ENCODE measurements around the gene CTTNBP2. TPM values are rescaled to one million over a fixed set of nuclear protein-coding genes. Genes with fewer than 3 reads are reported as not detected.

CTTNBP2 gene
- total and polyA plus RNA-seq, 2 of the 13 experiments (the other 11 are each of a cell fraction or from before 2014, with no cell fraction given) = not detected

GRCh38 chr7:117808341-117808757 is 64.9 kb downstream of the CTTNBP2 start:
- in situ Hi-C loops (cut with HindIII; ENCODE audit: extremely low pct_ligation_motif_present, low pct_unique_long_range_greater_than_20kb) (no loop called here), intact Hi-C loops (cut with micrococcal nuclease; ENCODE audit: unreplicated experiment) (no loop called here)
- Histone ChIP-seq H4K20me1 (ENCODE audit: insufficient read depth, low read length) (no peaks in the 10 kb centered on the region), H3K4me2 (ENCODE audit: low read depth, low read length) (no peak overlapping the region), H3K79me2 (ENCODE audit: insufficient read depth, low read length) (no peaks in the 10 kb centered on the region), H3K27me3 (ENCODE audit: control insufficient read depth in 1 of 2, insufficient read depth in 2 of 2, low read length in 2 of 2) (no peaks in the 10 kb centered on the region), H3K27ac (ENCODE audit: extremely low read length, insufficient read depth, low read length) (no peak overlapping the region), H3K4me1 (ENCODE audit: insufficient read depth, low read length) (no peaks in the 10 kb centered on the region), H3K9ac (ENCODE audit: insufficient read depth, low read depth, low read length) (no peak overlapping the region), H3K4me3 (replicated peaks in 1 of 3; ENCODE audit: insufficient read depth in 1 of 3, low read depth in 2 of 3, low read length in 3 of 3) (no peak overlapping the region), H3K36me3 (replicated peaks in 1 of 2; ENCODE audit: control insufficient read depth in 1 of 2, insufficient read depth in 2 of 2, low read length in 2 of 2) (no peaks in the 10 kb centered on the region), H2AFZ (ENCODE audit: low read length) (no peak overlapping the region), H3K9me3 (ENCODE audit: low read length) (no peaks in the 10 kb centered on the region)
- BruUV-seq (replicated peaks) = no TSS peak
- POLR2A ChIA-PET = no interaction called here
- WGBS (ENCODE audit: low lambda C conversion rate) = 8% methylated on average over 7 of the region's 7 CpGs
- TF ChIP-seq ZFP1 (CRISPR knock-in tag; IDR thresholded peaks at IDR 0.05) = no peak
- TF ChIP-seq PAX8 (CRISPR knock-in tag; IDR thresholded peaks at IDR 0.05; ENCODE audit: borderline replicate concordance) = no peak
- TF ChIP-seq, protein P1, sequence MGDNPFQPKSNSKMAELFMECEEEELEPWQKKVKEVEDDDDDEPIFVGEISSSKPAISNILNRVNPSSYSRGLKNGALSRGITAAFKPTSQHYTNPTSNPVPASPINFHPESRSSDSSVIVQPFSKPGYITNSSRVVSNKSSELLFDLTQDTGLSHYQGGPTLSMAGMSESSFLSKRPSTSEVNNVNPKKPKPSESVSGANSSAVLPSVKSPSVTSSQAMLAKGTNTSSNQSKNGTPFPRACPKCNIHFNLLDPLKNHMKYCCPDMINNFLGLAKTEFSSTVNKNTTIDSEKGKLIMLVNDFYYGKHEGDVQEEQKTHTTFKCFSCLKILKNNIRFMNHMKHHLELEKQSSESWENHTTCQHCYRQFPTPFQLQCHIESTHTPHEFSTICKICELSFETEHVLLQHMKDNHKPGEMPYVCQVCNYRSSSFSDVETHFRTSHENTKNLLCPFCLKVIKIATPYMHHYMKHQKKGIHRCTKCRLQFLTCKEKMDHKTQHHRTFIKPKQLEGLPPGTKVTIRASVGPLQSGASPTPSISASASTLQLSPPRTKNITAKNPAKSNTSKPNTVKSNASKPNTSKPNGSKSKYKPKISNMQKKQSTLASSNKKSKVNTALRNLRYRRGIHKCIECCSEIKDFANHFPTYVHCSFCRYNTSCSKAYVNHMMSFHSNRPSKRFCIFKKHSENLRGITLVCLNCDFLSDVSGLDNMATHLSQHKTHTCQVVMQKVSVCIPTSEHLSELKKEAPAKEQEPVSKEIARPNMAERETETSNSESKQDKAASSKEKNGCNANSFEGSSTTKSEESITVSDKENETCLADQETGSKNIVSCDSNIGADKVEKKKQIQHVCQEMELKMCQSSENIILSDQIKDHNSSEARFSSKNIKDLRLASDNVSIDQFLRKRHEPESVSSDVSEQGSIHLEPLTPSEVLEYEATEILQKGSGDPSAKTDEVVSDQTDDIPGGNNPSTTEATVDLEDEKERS (CRISPR knock-in tag; IDR thresholded peaks at IDR 0.05) = no peak
- ATAC-seq (no peak), FAIRE-seq (no peak), DNase-seq (ENCODE audit: low spot score) (no peak)
- CTCF ChIA-PET (ENCODE audit: low intra/inter-chr PET ratio, low total read pairs) = no interaction called here

DNA sequence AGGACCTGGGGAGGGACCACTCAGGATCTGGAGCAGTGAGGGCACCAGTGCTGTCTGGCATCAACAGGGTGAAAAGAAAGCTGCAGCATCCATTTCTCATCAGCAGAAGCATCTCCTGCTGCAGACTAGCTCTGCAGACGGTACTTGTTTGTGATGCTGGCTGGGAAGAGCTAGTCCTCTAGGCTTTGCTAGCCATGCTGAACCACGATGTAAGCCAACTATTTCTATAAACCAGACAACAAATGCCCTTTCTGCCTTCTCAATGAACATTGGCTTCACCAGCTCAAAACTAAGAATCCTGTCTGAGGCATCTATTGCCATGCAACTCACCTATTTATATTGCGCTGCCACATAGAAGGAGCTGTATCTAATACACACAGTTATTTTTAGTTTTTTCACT is 65.6 kb downstream of the CTTNBP2 start:
- no peaks in the 10 kb centered on the region for H4K20me1 ChIP-seq (ENCODE audit: insufficient read depth, low read length)
- no peak overlapping the region for H3K4me2 ChIP-seq (ENCODE audit: low read depth, low read length)
- CTCF ChIA-PET (ENCODE audit: low intra/inter-chr PET ratio, low total read pairs) = no interaction called here
- in situ Hi-C loops (cut with HindIII; ENCODE audit: extremely low pct_ligation_motif_present, low pct_unique_long_range_greater_than_20kb) (no loop called here), intact Hi-C loops (cut with micrococcal nuclease; ENCODE audit: unreplicated experiment) (no loop called here)
- no peak overlapping the region for H3K4me3 ChIP-seq (replicated peaks in 1 of 3; ENCODE audit: insufficient read depth in 1 of 3, low read depth in 2 of 3, low read length in 3 of 3)
- H3K36me3 ChIP-seq (replicated peaks in 1 of 2; ENCODE audit: control insufficient read depth in 1 of 2, insufficient read depth in 2 of 2, low read length in 2 of 2) = no peaks in the 10 kb centered on the region
- H3K4me1 ChIP-seq (ENCODE audit: insufficient read depth, low read length) = no peaks in the 10 kb centered on the region
- POLR2A ChIA-PET = no interaction called here
- WGBS (ENCODE audit: low lambda C conversion rate) = 51% methylated on average over 2 of the region's 3 CpGs
- H2AFZ ChIP-seq (ENCODE audit: low read length) = no peak overlapping the region
- H3K27ac ChIP-seq (ENCODE audit: extremely low read length, insufficient read depth, low read length) = no peak overlapping the region
- H3K79me2 ChIP-seq (ENCODE audit: insufficient read depth, low read length) = no peaks in the 10 kb centered on the region
- no peaks in the 10 kb centered on the region for H3K9me3 ChIP-seq (ENCODE audit: low read length)
- H3K9ac ChIP-seq (ENCODE audit: insufficient read depth, low read depth, low read length) = no peak overlapping the region
- BruUV-seq (replicated peaks) = no TSS peak
- ATAC-seq (no peak), FAIRE-seq (no peak), DNase-seq (ENCODE audit: low spot score) (no peak)
- no peaks in the 10 kb centered on the region for H3K27me3 ChIP-seq (ENCODE audit: control insufficient read depth in 1 of 2, insufficient read depth in 2 of 2, low read length in 2 of 2)
- no peak for TF ChIP-seq ZBTB2 (CRISPR knock-in tag; IDR thresholded peaks at IDR 0.05; ENCODE audit: low read depth)
- TF ChIP-seq ZNF747 (CRISPR knock-in tag; IDR thresholded peaks at IDR 0.05; ENCODE audit: borderline replicate concordance) = no peak
- TF ChIP-seq, protein P2, sequence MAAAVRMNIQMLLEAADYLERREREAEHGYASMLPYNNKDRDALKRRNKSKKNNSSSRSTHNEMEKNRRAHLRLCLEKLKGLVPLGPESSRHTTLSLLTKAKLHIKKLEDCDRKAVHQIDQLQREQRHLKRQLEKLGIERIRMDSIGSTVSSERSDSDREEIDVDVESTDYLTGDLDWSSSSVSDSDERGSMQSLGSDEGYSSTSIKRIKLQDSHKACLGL (CRISPR knock-in tag; IDR thresholded peaks at IDR 0.05) = no peak
- TF ChIP-seq TOE1 (CRISPR knock-in tag; IDR thresholded peaks at IDR 0.05) = no peak
- TF ChIP-seq KDM5B (CRISPR knock-in tag; IDR thresholded peaks at IDR 0.05; ENCODE audit: borderline replicate concordance) = no peak
- TF ChIP-seq ZBTB37 (CRISPR knock-in tag; IDR thresholded peaks at IDR 0.05) = no peak
- no peak for TF ChIP-seq MXD4 (CRISPR knock-in tag; IDR thresholded peaks at IDR 0.05)
- TF ChIP-seq CEBPG (CRISPR knock-in tag; IDR thresholded peaks at IDR 0.05) = no peak

Data from HepG2 (cell line).